IPS DF 19.7 (cell line): Measurements from ENCODE around the gene PSMB8.
A peak's percentile ranks its signal among the peaks of the same experiment; 100 is the strongest.

Experiments used
- DNase-seq: peaks from one replicate; pipeline ENCODE4 v3.0.0-alpha.2; 2013; ENCODE audit warnings: low read depth, low spot score

The PSMB8 gene

GRCh38 chr6:32799168-32799567 lies 44.7 kb downstream of the PSMB8 start:
- no peak for DNase-seq

- peak; percentile 35 for DNase-seq
Measured at GRCh38 chr6:32796848-32797776, 46.7 kb downstream of the PSMB8 start.

DNA sequence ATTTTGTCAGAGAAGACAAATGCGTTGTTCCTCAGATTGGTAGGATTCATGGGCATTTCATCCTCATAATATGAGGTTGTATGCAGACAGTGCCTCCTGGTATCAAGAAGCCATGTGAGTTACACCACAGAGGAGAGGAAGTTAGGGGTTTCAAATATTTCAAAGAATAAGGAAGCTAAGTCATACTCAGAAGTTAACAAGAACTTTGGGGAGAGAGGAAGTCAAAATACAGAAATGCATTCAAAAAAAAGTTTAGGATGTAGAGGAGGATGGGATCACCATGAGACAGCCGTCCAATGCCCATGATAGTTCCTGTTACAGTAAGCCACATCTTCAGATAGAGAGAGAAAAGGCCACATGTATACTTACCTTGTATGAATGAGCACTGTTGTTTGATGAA lies 49.3 kb downstream of the PSMB8 start:
- DNase-seq = no peak

GRCh38 chr6:32792901-32793435 lies 50.9 kb downstream of the PSMB8 start:
- DNase-seq = no peak
